AG09309 (cell line): ENCODE data around the gene ZNF789.

Experiments used
- DNase-seq: peaks from one replicate; pipeline ENCODE4 v3.0.0-alpha.2; 2010; ENCODE audit warnings: low read depth
- H3K4me3 ChIP-seq: 2 replicates; pipeline ENCODE4 v1.5.1; 2011; ENCODE audit warnings: mild to moderate bottlenecking, low read depth, low read length, moderate library complexity; ENCODE audit not compliant: control insufficient read depth
- CTCF ChIP-seq: IDR thresholded peaks from 2 replicates; pipeline ENCODE4 v1.5.1; 2011; ENCODE audit warnings: mild to moderate bottlenecking, low read depth, low read length, inconsistent platforms; ENCODE audit not compliant: insufficient read depth, control insufficient read depth; ENCODE audit errors: missing control alignments

The ZNF789 gene

GRCh38 chr7:99437946-99438572 is 34.6 kb upstream of the ZNF789 start:
- no peak for TF ChIP-seq CTCF
- no peak for DNase-seq
- H3K4me3 ChIP-seq = peak overlapping the region; percentile 99

- peak within 1 kb of the TSS; percentile 99 for H3K4me3 ChIP-seq
- TF ChIP-seq CTCF = no peak
- peak; percentile 79 for DNase-seq
Observed at GRCh38 chr7:99438573-99439480, 33.9 kb upstream of the ZNF789 start, which contains the start of the genes CPSF4 and PTCD1. Gene CPSF4 (plus strand): TSS chr7:99438943. CDS start chr7:99439083, 140 bp downstream. Gene PTCD1 (minus strand): TSS chr7:99438798. CDS start chr7:99435242, 3,556 bp downstream.

GRCh38 chr7:99440195-99440594 is 32.5 kb upstream of the ZNF789 start:
- TF ChIP-seq CTCF = no peak
- H3K4me3 ChIP-seq = peak overlapping the region; percentile 99
- DNase-seq = peak; percentile 24

- TF ChIP-seq CTCF = no peak
- no peak overlapping the region for H3K4me3 ChIP-seq
- no peak for DNase-seq
Observed at GRCh38 chr7:99446096-99446495, 26.6 kb upstream of the ZNF789 start.

GRCh38 chr7:99447943-99448342 is 24.7 kb upstream of the ZNF789 start:
- H3K4me3 ChIP-seq = no peak overlapping the region
- no peak for TF ChIP-seq CTCF
- no peak for DNase-seq

- TF ChIP-seq CTCF = no peak
- DNase-seq = no peak
- H3K4me3 ChIP-seq = no peak overlapping the region
Observed at GRCh38 chr7:99448855-99449254, 23.8 kb upstream of the ZNF789 start.
